Thoracic aorta endothelial cell (primary cell): ENCODE data around the gene CYRIA. TPM values are rescaled to one million over a fixed set of nuclear protein-coding genes. Genes with fewer than 3 reads are reported as not detected.

Source experiments
- total RNA-seq: library from RNA; depleted of rRNA; stranded (reverse); fragments of >200 nt; gene quantifications from 2 replicates; pipeline ENCODE4 v1.2.3, GENCODE V29; 2012

Gene CYRIA
- 46.5 and 47.6 TPM in 2 replicates for total RNA-seq

DNA sequence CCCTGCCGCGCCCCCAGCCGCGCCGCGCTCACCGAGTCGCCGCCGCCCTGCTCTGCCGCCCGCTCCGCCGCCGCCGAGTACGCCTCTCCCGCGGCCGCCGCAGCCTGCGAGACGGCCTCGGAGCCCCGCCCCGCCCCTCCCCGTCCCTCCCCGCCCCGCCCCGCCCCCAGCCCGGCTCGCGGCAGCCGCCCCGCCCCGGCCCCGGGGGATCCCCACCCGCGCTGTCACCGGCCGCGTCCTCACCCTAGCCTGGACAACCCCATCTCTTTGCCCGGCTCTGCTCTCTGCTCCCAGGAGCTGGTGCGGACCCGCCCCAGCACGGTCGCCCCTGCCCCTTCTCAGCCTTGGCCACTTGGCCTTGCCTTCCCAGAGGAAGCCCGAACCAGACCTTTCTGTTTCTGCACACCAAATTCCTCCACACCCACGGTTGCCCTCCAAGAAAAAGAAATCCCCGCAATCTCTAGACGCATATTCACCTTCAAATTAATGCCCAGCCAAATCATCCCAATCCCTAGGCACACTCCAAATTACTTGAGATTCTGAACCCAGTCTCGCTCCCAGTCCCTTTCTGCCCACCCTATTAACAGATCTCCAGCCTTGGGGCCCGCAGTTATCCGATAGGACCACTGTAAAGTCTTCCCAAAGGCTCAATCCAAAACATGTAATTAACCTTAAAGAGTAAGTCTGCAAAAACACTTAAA is at the start of gene CYRIA:
Gene CYRIA, minus strand, starts transcription at position 87 of the 701 bp plus-strand sequence. CDS start 77,715 bp downstream, outside the sequence.

